ENCODE results near the gene GPR161. TPM values are rescaled to one million over a fixed set of nuclear protein-coding genes. Genes with fewer than 3 reads are reported as not detected.

GPR161 gene
- total RNA-seq, 1 experiment from 2014 or later, result 13.7 TPM

GRCh38 chr1:168091720-168092550, 44.8 kb downstream of the GPR161 start:
- Histone ChIP-seq H3K4me3 (replicated peaks in 1 of 2; ENCODE audit: low read depth in 1 of 2, low read length in 2 of 2) (no peak overlapping the region), H3K36me3 (ENCODE audit: control insufficient read depth in 1 of 2, insufficient read depth in 2 of 2, low read length in 2 of 2) (no peaks in the 10 kb centered on the region), H3K27me3 (ENCODE audit: insufficient read depth, low read length) (no peaks in the 10 kb centered on the region), H3K4me2 (ENCODE audit: low read length) (no peak overlapping the region), H3K9ac (ENCODE audit: low read length) (no peak overlapping the region), H3K9me2 (ENCODE audit: insufficient read depth) (no peaks in the 10 kb centered on the region), H4K20me1 (ENCODE audit: insufficient read depth) (no peaks in the 10 kb centered on the region), H3K79me2 (ENCODE audit: insufficient read depth, low read length) (no peaks in the 10 kb centered on the region), H3K27ac (ENCODE audit: low read depth, low read length) (no peak overlapping the region), H3K9me3 (ENCODE audit: control insufficient read depth in 1 of 2, insufficient read depth in 1 of 2, low read depth in 1 of 2, low read length in 2 of 2) (no peaks in the 10 kb centered on the region), H3K4me1 (ENCODE audit: control insufficient read depth in 1 of 2, insufficient read depth in 2 of 2, low read length in 2 of 2) (peaks cover 0 to 10% of the 10 kb centered on the region in 2 experiments; a peak in 1 of 4 replicates), H2AFZ (ENCODE audit: low read depth, low read length, poor library complexity, severe bottlenecking) (no peak overlapping the region)
- ChIA-PET CTCF (interaction anchor here (5.2 kb wide), 1 partner anchor 10 kb away, joined by 27 read pairs; no protein-coding TSS in a partner anchor), RAD21 (ENCODE audit: low non-redundant PET in 1 of 2, low total read pairs in 2 of 2, uncharacterized antibody in 2 of 2, unreplicated experiment in 2 of 2) (no interaction called here), POLR2A (no interaction called here)
- ATAC-seq, result no peak
- BruUV-seq (replicated peaks), result no TSS peak
- intact Hi-C loops (cut with micrococcal nuclease), result no loop called here
- no peak for DNase-seq (ENCODE audit: low read depth, low spot score)
- no peak for TF ChIP-seq CTCF (IDR thresholded peaks at IDR 0.05 in 2 of 3, conservative IDR thresholded peaks at IDR 0.05 in 1 of 3; ENCODE audit: borderline replicate concordance in 1 of 3, insufficient read depth in 1 of 3, low read depth in 2 of 3, low read length in 2 of 3)
- TF ChIP-seq POLR2A (IDR thresholded peaks at IDR 0.05; ENCODE audit: borderline replicate concordance, extremely low read depth, insufficient read depth, insufficient read length), result no peak
- TF ChIP-seq SRF (IDR thresholded peaks at IDR 0.05; ENCODE audit: low read depth), result no peak
- no peak for TF ChIP-seq POLR2AphosphoS5 (IDR thresholded peaks at IDR 0.05; ENCODE audit: low read depth, low read length)
- no peak for TF ChIP-seq EZH2phosphoT487 (IDR thresholded peaks at IDR 0.05; ENCODE audit: borderline replicate concordance)
- TF ChIP-seq REST (IDR thresholded peaks at IDR 0.05; ENCODE audit: low read depth), result no peak
- no peak for TF ChIP-seq ELF1 (IDR thresholded peaks at IDR 0.05; ENCODE audit: borderline replicate concordance, low read depth)
- TF ChIP-seq EZH2 (IDR thresholded peaks at IDR 0.05), result no peak
- no peak for TF ChIP-seq ATF3 (IDR thresholded peaks at IDR 0.05)
- TF ChIP-seq MAX (IDR thresholded peaks at IDR 0.05), result no peak
- TF ChIP-seq TCF7L2 (IDR thresholded peaks at IDR 0.05; ENCODE audit: borderline replicate concordance, extremely low read depth, insufficient read depth, insufficient read length), result no peak
- TF ChIP-seq CEBPB (IDR thresholded peaks at IDR 0.05; ENCODE audit: low read depth), result no peak
- TF ChIP-seq SP1 (IDR thresholded peaks at IDR 0.05; ENCODE audit: low read depth), result no peak
- no peak for TF ChIP-seq ZFX (IDR thresholded peaks at IDR 0.05)
- TF ChIP-seq SIN3A (IDR thresholded peaks at IDR 0.05; ENCODE audit: low read depth), result no peak
